IMR-90 (cell line): Measurements from ENCODE around the gene NAV2. TPM values are rescaled to one million over a fixed set of nuclear protein-coding genes. Genes with fewer than 3 reads are reported as not detected.

Experiments used
- ATAC-seq: fragments of 200-7000 bp; cut with Tn5 transposase; 2 replicates; pipeline ENCODE4 v1.9.1; 2020; ENCODE audit warnings: low read depth, mild to moderate bottlenecking, moderate library complexity
- BruUV-seq: library from RNA; stranded (reverse); fragments of 400-500 nt; replicated peaks from 2 replicates; lab custom pipeline; 2021; lab: Mats Ljungman, UMichigan
- CTCF ChIA-PET: fragments of 300-600 bp; formaldehyde crosslinking; extraction: SDS; loops from one replicate; lab custom pipeline; 2021; ENCODE audit warnings: antibody characterized with exemption; lab: Yijun Ruan, JAX
- POLR2A ChIA-PET: fragments of 300-600 bp; sonication (Branson Sonifier 250); formaldehyde crosslinking; loops from one replicate; lab custom pipeline; 2022; ENCODE audit warnings: antibody characterized with exemption; ENCODE audit not compliant: unreplicated experiment; lab: Charles Lee
- DNase-seq: peaks from one replicate; pipeline ENCODE4 v3.0.0; 2013
- H2AFZ ChIP-seq: replicated peaks from 2 replicates; pipeline ENCODE3; 2013; ENCODE audit warnings: low read length, mild to moderate bottlenecking; ENCODE audit not compliant: poor library complexity
- H2AK5ac ChIP-seq: 2 replicates; pipeline ENCODE4 v1.6.1; 2013; ENCODE audit warnings: low read depth, low read length, inconsistent platforms
- H2AK9ac ChIP-seq: replicated peaks from 2 replicates; pipeline ENCODE3; 2013; ENCODE audit warnings: mild to moderate bottlenecking, low read depth, low read length, moderate library complexity; ENCODE audit not compliant: poor library complexity
- H2BK120ac ChIP-seq: 2 replicates; pipeline ENCODE4 v1.6.1; 2013; ENCODE audit warnings: low read depth, low read length, inconsistent platforms
- H2BK15ac ChIP-seq: 3 replicates; pipeline ENCODE4 v1.6.1; 2013; ENCODE audit warnings: low read depth, low read length, inconsistent platforms
- H2BK20ac ChIP-seq: 2 replicates; pipeline ENCODE4 v1.6.1; 2013; ENCODE audit warnings: low read depth, mild to moderate bottlenecking, inconsistent platforms, low read length, moderate library complexity
- H2BK5ac ChIP-seq: 2 replicates; pipeline ENCODE4 v1.6.1; 2013; ENCODE audit warnings: mild to moderate bottlenecking, low read depth, low read length, inconsistent platforms; ENCODE audit not compliant: poor library complexity, severe bottlenecking
- H3K14ac ChIP-seq: replicated peaks from 2 replicates; pipeline ENCODE4 v1.6.1; 2013; ENCODE audit warnings: low read depth, low read length, inconsistent platforms
- H3K18ac ChIP-seq: 2 replicates; pipeline ENCODE4 v1.6.1; 2013; ENCODE audit warnings: low read depth, low read length, control low read depth
- H3K23ac ChIP-seq: 2 replicates; pipeline ENCODE4 v1.6.1; 2013; ENCODE audit warnings: low read depth, low read length, inconsistent platforms
- H3K27ac ChIP-seq: 2 replicates; pipeline ENCODE4 v1.5.1; 2013; ENCODE audit warnings: mild to moderate bottlenecking, control low read depth, low read length; ENCODE audit not compliant: insufficient read depth
- H3K27me3 ChIP-seq: 2 replicates; pipeline ENCODE4 v1.6.1; 2013; ENCODE audit warnings: low read length; ENCODE audit not compliant: control insufficient read depth, insufficient read depth
- H3K36me3 ChIP-seq: 2 replicates; pipeline ENCODE4 v1.6.1; 2013; ENCODE audit warnings: low read length, mixed read lengths; ENCODE audit not compliant: control insufficient read depth, insufficient read depth
- H3K4ac ChIP-seq: 2 replicates; pipeline ENCODE4 v1.6.1; 2013; ENCODE audit warnings: low read depth, low read length, inconsistent platforms
- H3K4me1 ChIP-seq: 2 replicates; pipeline ENCODE4 v1.6.1; 2013; ENCODE audit warnings: low read length, mixed read lengths; ENCODE audit not compliant: control insufficient read depth, insufficient read depth
- H3K4me2 ChIP-seq: 2 replicates; pipeline ENCODE4 v1.6.1; 2013; ENCODE audit warnings: low read depth, mild to moderate bottlenecking, control low read depth, low read length, moderate library complexity
- H3K4me3 ChIP-seq: 2 replicates; pipeline ENCODE4 v1.5.1; 2013; ENCODE audit warnings: low read depth, mild to moderate bottlenecking, control low read depth, low read length, moderate library complexity; ENCODE audit not compliant: insufficient read depth
- H3K56ac ChIP-seq: 2 replicates; pipeline ENCODE4 v1.6.1; 2013; ENCODE audit warnings: low read length, inconsistent platforms; ENCODE audit not compliant: insufficient read depth; ENCODE audit errors: extremely low read depth
- H3K79me1 ChIP-seq, 2 experiments: 2 replicates each; pipeline ENCODE4 v1.6.1; 2013; ENCODE audit warnings: low read length in 2 of 2, inconsistent platforms in 1 of 2, low read depth in 1 of 2
- H3K9ac ChIP-seq: 2 replicates; pipeline ENCODE4 v1.6.1; 2013; ENCODE audit warnings: low read depth, low read length, control low read depth
- H3K9me1 ChIP-seq: 2 replicates; pipeline ENCODE4 v1.6.1; 2013; ENCODE audit warnings: low read length, inconsistent platforms; ENCODE audit not compliant: insufficient read depth
- H3K9me3 ChIP-seq: 2 replicates; pipeline ENCODE4 v1.6.1; 2013; ENCODE audit warnings: low read length; ENCODE audit not compliant: control insufficient read depth, insufficient read depth
- H4K20me1 ChIP-seq: 2 replicates; pipeline ENCODE4 v1.6.1; 2013; ENCODE audit warnings: low read length, inconsistent platforms; ENCODE audit not compliant: insufficient read depth
- H4K5ac ChIP-seq: 2 replicates; pipeline ENCODE4 v1.6.1; 2013; ENCODE audit warnings: mild to moderate bottlenecking, low read depth, low read length, control low read depth
- H4K8ac ChIP-seq, 2 experiments: 2 replicates each; pipeline ENCODE4 v1.6.1; 2013; ENCODE audit warnings: low read depth in 2 of 2, low read length in 2 of 2, control low read depth in 1 of 2, inconsistent platforms in 1 of 2
- H4K91ac ChIP-seq: 2 replicates; pipeline ENCODE4 v1.6.1; 2013; ENCODE audit warnings: low read depth, low read length, inconsistent platforms; ENCODE audit not compliant: insufficient read depth
- BHLHE40 ChIP-seq: fragments of 150-350 bp; IDR thresholded peaks from 2 replicates; pipeline ENCODE4 v1.6.1; 2016; ENCODE audit warnings: mild to moderate bottlenecking, low read depth, low read length
- CEBPB ChIP-seq: IDR thresholded peaks from 2 replicates; pipeline ENCODE4 v1.6.1; 2012; ENCODE audit warnings: low read depth, low read length, improper control_type of control experiment
- CHD1 ChIP-seq: IDR thresholded peaks from 2 replicates; pipeline ENCODE4 v1.6.1; 2012; ENCODE audit warnings: low read depth, low read length, improper control_type of control experiment
- FOS ChIP-seq: fragments of 150-350 bp; IDR thresholded peaks from 2 replicates; pipeline ENCODE4 v1.6.1; 2016; ENCODE audit warnings: low read depth, low read length
- MAFK ChIP-seq: IDR thresholded peaks from 2 replicates; pipeline ENCODE4 v1.6.1; 2012; ENCODE audit warnings: low read depth, low read length, improper control_type of control experiment
- MAZ ChIP-seq: IDR thresholded peaks from 2 replicates; pipeline ENCODE4 v1.6.1; 2012; ENCODE audit warnings: low read depth, mild to moderate bottlenecking, low read length, improper control_type of control experiment, moderate library complexity, borderline replicate concordance
- MXI1 ChIP-seq: IDR thresholded peaks from 2 replicates; pipeline ENCODE4 v1.6.1; 2012; ENCODE audit warnings: low read depth, mild to moderate bottlenecking, low read length, moderate library complexity, borderline replicate concordance
- NFE2L2 ChIP-seq: fragments of 150-350 bp; IDR thresholded peaks from 2 replicates; pipeline ENCODE4 v1.6.1; 2016; ENCODE audit warnings: low read depth, mild to moderate bottlenecking, low read length
- POLR2A ChIP-seq: IDR thresholded peaks from 2 replicates; pipeline ENCODE4 v1.6.1; 2012; ENCODE audit warnings: mild to moderate bottlenecking, low read depth, low read length
- RAD21 ChIP-seq: IDR thresholded peaks from 2 replicates; pipeline ENCODE4 v1.6.1; 2012; ENCODE audit warnings: low read length, improper control_type of control experiment
- RCOR1 ChIP-seq: IDR thresholded peaks from 2 replicates; pipeline ENCODE4 v1.6.1; 2012; ENCODE audit warnings: mild to moderate bottlenecking, low read length, improper control_type of control experiment; ENCODE audit not compliant: insufficient replicate concordance
- RFX5 ChIP-seq: IDR thresholded peaks from 2 replicates; pipeline ENCODE4 v1.8.0; 2012; ENCODE audit warnings: low read depth, mild to moderate bottlenecking, low read length, moderate library complexity
- SMC3 ChIP-seq: fragments of 150-350 bp; IDR thresholded peaks from 2 replicates; pipeline ENCODE4 v1.6.1; 2016; ENCODE audit warnings: low read depth, mild to moderate bottlenecking, antibody characterized with exemption, low read length, moderate library complexity
- dilution Hi-C: fragments of 300-500 bp; cut with HindIII; formaldehyde crosslinking; loops from one replicate; pipeline ENCODE4 v1.14.3; 2018; ENCODE audit warnings: low sequenced_read_pairs; ENCODE audit not compliant: unreplicated experiment
- in situ Hi-C: fragments of 300-500 bp; cut with MboI; formaldehyde crosslinking; loops from 3 replicates; pipeline ENCODE4 v1.14.3; 2019; ENCODE audit warnings: low sequenced_read_pairs, inconsistent platforms, mixed read lengths
- intact Hi-C: fragments of 100-400 bp; cut with micrococcal nuclease; formaldehyde crosslinking; loops from 2 replicates; pipeline ENCODE4 v1.10.0; 2022
- polyA plus RNA-seq, 3 experiments: library from polyadenylated mRNA; depleted of rRNA; stranded (reverse); fragments of >200 nt; gene quantifications; 2 replicates each; pipeline ENCODE4 v1.2.3, GENCODE V29; 2012; ENCODE audit warnings: low replicate concordance in 1 of 3
- total RNA-seq: library from RNA; depleted of rRNA; stranded (reverse); fragments of >200 nt; gene quantifications from 2 replicates; pipeline ENCODE4 v1.2.3, GENCODE V29; 2012
- TF ChIP-seq, protein P1 (sequence below): fragments of 150-350 bp; IDR thresholded peaks from 2 replicates; pipeline ENCODE4 v1.6.1; 2016; ENCODE audit warnings: low read depth, mild to moderate bottlenecking, low read length, moderate library complexity, borderline replicate concordance
- TF ChIP-seq, protein P2 (sequence below): fragments of 150-350 bp; IDR thresholded peaks from 2 replicates; pipeline ENCODE4 v1.6.1; 2017; ENCODE audit warnings: mild to moderate bottlenecking, antibody characterized with exemption, low read length, low read depth
- TF ChIP-seq, protein P3 (sequence below): conservative IDR thresholded peaks from 2 replicates; pipeline ENCODE4 v1.5.1; 2012; ENCODE audit warnings: mild to moderate bottlenecking, low read depth, low read length, improper control_type of control experiment

The NAV2 gene
- total and polyA plus RNA-seq, 2 of the 4 experiments (the other 2 are of a cell fraction): 4.5 to 12.6 TPM

DNA sequence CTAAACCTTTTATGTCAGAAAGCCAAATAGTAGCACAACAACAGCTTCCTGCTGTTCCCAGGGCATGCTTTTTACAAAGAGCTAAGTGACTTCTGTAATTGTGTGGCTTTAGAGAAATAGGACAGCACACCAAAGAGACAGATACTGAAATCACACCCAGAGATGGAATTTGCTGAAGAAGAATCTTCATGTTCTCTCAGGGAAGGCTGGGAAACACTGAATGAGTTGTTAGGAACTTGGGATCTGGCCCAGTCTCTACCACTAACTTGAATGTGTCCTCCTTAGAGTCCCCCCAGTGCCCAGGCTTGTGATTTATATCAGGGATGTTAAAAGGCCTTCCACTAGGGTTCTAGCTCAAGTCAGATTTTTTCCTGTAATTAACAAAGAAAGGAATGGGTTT is 272.5 kb downstream of the NAV2 start:
- intact Hi-C loops: no loop called here
- H3K9ac ChIP-seq: no peak overlapping the region
- no peak overlapping the region for H3K56ac ChIP-seq
- no peak overlapping the region; the same call in 1 of the 2 replicates for H4K5ac ChIP-seq
- ATAC-seq: no peak
- no peak overlapping the region for H2BK20ac ChIP-seq
- no peak overlapping the region for H2AFZ ChIP-seq
- in situ Hi-C loops: no loop called here
- no peak overlapping the region for H4K91ac ChIP-seq
- no peaks in the 10 kb centered on the region for H4K20me1 ChIP-seq
- no peak overlapping the region for H2AK5ac ChIP-seq
- no peak overlapping the region; the same call in 1 of the 2 replicates for H3K14ac ChIP-seq
- dilution Hi-C loops: no loop called here
- ChIA-PET CTCF (no interaction called here), POLR2A (no interaction called here)
- H3K79me1 ChIP-seq: peaks cover 12 to 27% of the 10 kb centered on the region in 2 experiments
- H3K4me3 ChIP-seq: no peak overlapping the region
- H3K23ac ChIP-seq: no peak overlapping the region
- TF ChIP-seq RAD21 (no peak), MXI1 (no peak), NFE2L2 (no peak), RFX5 (no peak), RCOR1 (no peak), MAFK (no peak), CEBPB (no peak), SMC3 (no peak), BHLHE40 (no peak), CHD1 (no peak), POLR2A (no peak), FOS (no peak), MAZ (no peak)
- TF ChIP-seq, protein P1, sequence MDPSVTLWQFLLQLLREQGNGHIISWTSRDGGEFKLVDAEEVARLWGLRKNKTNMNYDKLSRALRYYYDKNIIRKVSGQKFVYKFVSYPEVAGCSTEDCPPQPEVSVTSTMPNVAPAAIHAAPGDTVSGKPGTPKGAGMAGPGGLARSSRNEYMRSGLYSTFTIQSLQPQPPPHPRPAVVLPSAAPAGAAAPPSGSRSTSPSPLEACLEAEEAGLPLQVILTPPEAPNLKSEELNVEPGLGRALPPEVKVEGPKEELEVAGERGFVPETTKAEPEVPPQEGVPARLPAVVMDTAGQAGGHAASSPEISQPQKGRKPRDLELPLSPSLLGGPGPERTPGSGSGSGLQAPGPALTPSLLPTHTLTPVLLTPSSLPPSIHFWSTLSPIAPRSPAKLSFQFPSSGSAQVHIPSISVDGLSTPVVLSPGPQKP: no peak
- TF ChIP-seq, protein P2, sequence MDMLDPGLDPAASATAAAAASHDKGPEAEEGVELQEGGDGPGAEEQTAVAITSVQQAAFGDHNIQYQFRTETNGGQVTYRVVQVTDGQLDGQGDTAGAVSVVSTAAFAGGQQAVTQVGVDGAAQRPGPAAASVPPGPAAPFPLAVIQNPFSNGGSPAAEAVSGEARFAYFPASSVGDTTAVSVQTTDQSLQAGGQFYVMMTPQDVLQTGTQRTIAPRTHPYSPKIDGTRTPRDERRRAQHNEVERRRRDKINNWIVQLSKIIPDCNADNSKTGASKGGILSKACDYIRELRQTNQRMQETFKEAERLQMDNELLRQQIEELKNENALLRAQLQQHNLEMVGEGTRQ: no peak
- TF ChIP-seq, protein P3, sequence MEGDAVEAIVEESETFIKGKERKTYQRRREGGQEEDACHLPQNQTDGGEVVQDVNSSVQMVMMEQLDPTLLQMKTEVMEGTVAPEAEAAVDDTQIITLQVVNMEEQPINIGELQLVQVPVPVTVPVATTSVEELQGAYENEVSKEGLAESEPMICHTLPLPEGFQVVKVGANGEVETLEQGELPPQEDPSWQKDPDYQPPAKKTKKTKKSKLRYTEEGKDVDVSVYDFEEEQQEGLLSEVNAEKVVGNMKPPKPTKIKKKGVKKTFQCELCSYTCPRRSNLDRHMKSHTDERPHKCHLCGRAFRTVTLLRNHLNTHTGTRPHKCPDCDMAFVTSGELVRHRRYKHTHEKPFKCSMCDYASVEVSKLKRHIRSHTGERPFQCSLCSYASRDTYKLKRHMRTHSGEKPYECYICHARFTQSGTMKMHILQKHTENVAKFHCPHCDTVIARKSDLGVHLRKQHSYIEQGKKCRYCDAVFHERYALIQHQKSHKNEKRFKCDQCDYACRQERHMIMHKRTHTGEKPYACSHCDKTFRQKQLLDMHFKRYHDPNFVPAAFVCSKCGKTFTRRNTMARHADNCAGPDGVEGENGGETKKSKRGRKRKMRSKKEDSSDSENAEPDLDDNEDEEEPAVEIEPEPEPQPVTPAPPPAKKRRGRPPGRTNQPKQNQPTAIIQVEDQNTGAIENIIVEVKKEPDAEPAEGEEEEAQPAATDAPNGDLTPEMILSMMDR: no peak
- no peak overlapping the region for H2AK9ac ChIP-seq
- H3K36me3 ChIP-seq: peaks cover 3% of the 10 kb centered on the region; the same call in 1 of the 2 replicates
- no peak for DNase-seq
- H3K9me1 ChIP-seq: peaks cover 29% of the 10 kb centered on the region
- no peaks in the 10 kb centered on the region for H3K27me3 ChIP-seq
- no TSS peak for BruUV-seq
- no peak overlapping the region for H4K8ac ChIP-seq
- H3K27ac ChIP-seq: no peak overlapping the region
- no peak overlapping the region for H3K4me2 ChIP-seq
- H2BK5ac ChIP-seq: no peak overlapping the region
- no peak overlapping the region for H2BK120ac ChIP-seq
- H3K4ac ChIP-seq: no peak overlapping the region
- no peak overlapping the region for H2BK15ac ChIP-seq
- H3K18ac ChIP-seq: peak overlapping the region; percentile 4; the same call in 1 of the 2 replicates
- no peaks in the 10 kb centered on the region for H3K9me3 ChIP-seq
- H3K4me1 ChIP-seq: peaks cover 27% of the 10 kb centered on the region
